Measurements from ENCODE around the gene LFNG. TPM values are rescaled to one million over a fixed set of nuclear protein-coding genes. Genes with fewer than 3 reads are reported as not detected.

Gene LFNG
- total RNA-seq, 6 donors from 2014 or later = 30.6 to 62.9 (median 45.2) TPM

DNA sequence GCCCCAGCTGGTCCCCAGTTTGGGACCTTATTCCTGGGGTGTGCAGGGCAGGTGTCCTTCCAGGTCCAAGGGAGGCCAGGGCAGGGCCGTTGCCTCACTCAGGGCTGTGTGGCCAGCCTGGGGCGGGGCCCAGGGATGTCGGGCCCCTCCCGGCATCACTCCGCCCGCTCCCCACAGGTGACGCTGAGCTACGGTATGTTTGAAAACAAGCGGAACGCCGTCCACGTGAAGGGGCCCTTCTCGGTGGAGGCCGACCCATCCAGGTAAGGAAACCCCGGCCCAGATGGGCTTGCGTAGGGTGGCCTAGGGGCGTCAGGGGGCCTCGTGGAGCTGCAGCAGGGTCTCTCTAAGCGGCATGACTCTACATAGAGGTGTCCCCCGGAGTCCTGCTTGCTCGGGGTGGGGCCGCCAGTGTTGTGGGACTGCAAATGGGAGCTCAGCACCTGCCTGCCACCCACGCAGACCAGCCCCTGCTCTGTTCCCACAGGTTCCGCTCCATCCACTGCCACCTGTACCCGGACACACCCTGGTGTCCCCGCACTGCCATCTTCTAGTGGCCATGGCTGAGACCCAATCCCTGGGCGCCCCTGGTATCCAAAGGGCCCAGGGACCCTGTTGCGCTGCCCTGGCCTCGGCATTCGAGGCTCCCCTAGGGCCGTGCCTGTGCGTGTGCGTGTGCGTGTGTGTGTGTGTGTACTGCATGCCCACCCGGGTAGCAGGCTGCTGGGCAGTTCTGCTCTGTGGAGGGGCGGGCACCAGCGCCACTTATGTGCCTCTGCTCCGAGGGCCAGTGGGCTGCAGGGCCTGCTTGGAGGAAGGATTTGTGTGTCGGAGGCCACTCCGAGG lies 7.3 kb downstream of the LFNG start:
- Histone ChIP-seq H3K9me3 (no peaks in the 10 kb centered on the region), H3K4me1 (peaks cover 80 to 100% (median 99%) of the 10 kb centered on the region in 4 donors), H3K4me3 (no peak overlapping the region), H3K27ac (peak overlapping the region; percentile 23 to 96 (median 72)), H3K36me3 (peaks cover 0 to 29% (median 19%) of the 10 kb centered on the region in 4 donors), H3K27me3 (peaks cover 0 to 5% (median 0%) of the 10 kb centered on the region in 4 donors)
- WGBS, 2 donors = 86 to 92% methylated on average over 21 to 31 of the region's 40 CpGs
- no peak for TF ChIP-seq EP300 (IDR thresholded peaks at IDR 0.05)
- TF ChIP-seq CTCF (IDR thresholded peaks at IDR 0.05) = no peak
- TF ChIP-seq POLR2AphosphoS5 (IDR thresholded peaks at IDR 0.05) = no peak
- TF ChIP-seq POLR2A (IDR thresholded peaks at IDR 0.05) = no peak
- DNase-seq = peak in 1 of 2 donors; percentile 69
- ATAC-seq (ENCODE audit: low FRiP score in 2 of 2) = no peak

GRCh38 chr7:2527505-2528467 lies 8.2 kb downstream of the LFNG start:
- peaks cover 71 to 91% (median 90%) of the 10 kb centered on the region in 4 donors for H3K4me1 ChIP-seq
- DNase-seq (peak in 1 of 2 donors; percentile 63), ATAC-seq (ENCODE audit: low FRiP score in 2 of 2) (no peak)
- TF ChIP-seq POLR2A (IDR thresholded peaks at IDR 0.05) (no peak), EP300 (IDR thresholded peaks at IDR 0.05) (no peak), CTCF (IDR thresholded peaks at IDR 0.05) (no peak), POLR2AphosphoS5 (IDR thresholded peaks at IDR 0.05) (no peak)
- peak overlapping the region; percentile 82 to 96 (median 86) for H3K27ac ChIP-seq
- peak overlapping the region in 1 of 4 donors; percentile 12 for H3K4me3 ChIP-seq
- WGBS, 2 donors = 50 to 65% methylated on average over 8 to 17 of the region's 17 CpGs
- peaks cover 0 to 5% (median 0%) of the 10 kb centered on the region in 4 donors for H3K27me3 ChIP-seq
- H3K36me3 ChIP-seq = peaks cover 0 to 29% (median 19%) of the 10 kb centered on the region in 4 donors
- H3K9me3 ChIP-seq = no peaks in the 10 kb centered on the region

DNA sequence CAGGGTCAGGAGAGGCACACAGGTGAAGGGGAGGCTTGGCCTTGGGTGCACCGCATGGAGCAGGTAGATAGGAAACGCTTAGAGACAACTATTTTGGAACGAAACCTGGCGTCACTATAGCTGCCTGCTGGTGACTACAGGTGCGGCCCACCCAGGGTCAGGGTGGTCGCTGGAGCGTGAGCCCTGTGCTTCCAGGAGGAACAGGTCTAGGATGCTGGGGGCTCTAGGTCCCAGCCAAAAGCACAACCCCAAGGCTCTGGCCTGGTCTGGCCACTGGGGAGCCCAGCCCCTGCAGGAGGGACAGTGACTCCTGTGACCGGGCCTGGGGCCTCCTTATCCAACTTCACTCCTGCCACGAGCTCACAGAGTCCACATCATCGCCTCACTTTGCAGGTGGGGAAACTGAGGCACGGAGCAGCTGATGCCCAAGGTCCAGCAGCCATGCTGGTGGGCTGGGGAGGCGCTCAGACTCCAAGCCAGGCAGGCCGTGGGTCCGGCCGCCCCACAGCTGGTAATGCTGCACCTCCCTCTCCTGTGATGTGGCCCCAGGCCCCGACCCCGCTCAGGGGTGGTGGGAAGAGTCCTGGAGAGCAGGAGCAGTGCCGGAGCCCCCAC lies 9.0 kb downstream of the LFNG start:
- Histone ChIP-seq H3K27ac (peak overlapping the region; percentile 82 to 96 (median 86)), H3K4me3 (peak overlapping the region in 2 of 4 donors; percentile 10 to 12), H3K4me1 (peaks cover 63 to 83% (median 82%) of the 10 kb centered on the region in 4 donors), H3K27me3 (peaks cover 0 to 5% (median 0%) of the 10 kb centered on the region in 4 donors), H3K9me3 (no peaks in the 10 kb centered on the region), H3K36me3 (peaks cover 0 to 29% (median 19%) of the 10 kb centered on the region in 4 donors)
- 74 to 85% methylated on average over 9 to 18 of the region's 18 CpGs for WGBS, 2 donors
- DNase-seq (peak in 1 of 2 donors; percentile 85), ATAC-seq (ENCODE audit: low FRiP score in 2 of 2) (no peak)
- TF ChIP-seq EP300 (IDR thresholded peaks at IDR 0.05) (no peak), POLR2A (IDR thresholded peaks at IDR 0.05) (no peak), POLR2AphosphoS5 (IDR thresholded peaks at IDR 0.05) (no peak), CTCF (IDR thresholded peaks at IDR 0.05) (no peak)

Measured in upper lobe of left lung (tissue), 6 donors.